Measurements from ENCODE around the gene OLFM2. TPM values are rescaled to one million over a fixed set of nuclear protein-coding genes. Genes with fewer than 3 reads are reported as not detected.

OLFM2 gene
- polyA plus RNA-seq, 3 donors: 17.0 to 21.3 (median 18.7) TPM

GRCh38 chr19:9912551-9913236 lies 23.6 kb downstream of the OLFM2 start:
- DNase-seq (ENCODE audit: low read depth in 3 of 3, low spot score in 2 of 3): no peak

GRCh38 chr19:9911524-9912185 lies 24.7 kb downstream of the OLFM2 start:
- no peak for DNase-seq (ENCODE audit: low read depth in 3 of 3, low spot score in 2 of 3)

DNA sequence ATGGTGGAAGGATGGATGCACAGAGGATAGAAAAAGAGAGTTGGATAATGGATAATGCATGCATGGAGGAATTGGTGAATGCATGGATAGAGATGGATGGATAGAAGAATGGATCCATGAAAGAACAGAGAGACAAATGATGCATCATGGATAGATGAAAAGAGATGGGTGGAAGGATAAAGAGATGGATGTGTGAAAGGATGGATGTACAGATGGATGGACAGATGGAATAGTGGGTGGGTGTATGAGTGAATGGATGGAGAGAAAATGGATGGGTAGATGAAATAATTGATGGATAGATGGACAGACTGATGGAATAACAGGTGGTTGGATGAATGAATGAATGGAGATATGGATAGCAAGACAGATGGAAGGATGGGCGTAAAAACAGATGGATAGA lies 25.7 kb downstream of the OLFM2 start:
- no peak for DNase-seq (ENCODE audit: low read depth in 3 of 3, low spot score in 2 of 3)

- DNase-seq (ENCODE audit: low read depth in 3 of 3, low spot score in 2 of 3): no peak
Measured at GRCh38 chr19:9909251-9909650, 27.1 kb downstream of the OLFM2 start.

DNA sequence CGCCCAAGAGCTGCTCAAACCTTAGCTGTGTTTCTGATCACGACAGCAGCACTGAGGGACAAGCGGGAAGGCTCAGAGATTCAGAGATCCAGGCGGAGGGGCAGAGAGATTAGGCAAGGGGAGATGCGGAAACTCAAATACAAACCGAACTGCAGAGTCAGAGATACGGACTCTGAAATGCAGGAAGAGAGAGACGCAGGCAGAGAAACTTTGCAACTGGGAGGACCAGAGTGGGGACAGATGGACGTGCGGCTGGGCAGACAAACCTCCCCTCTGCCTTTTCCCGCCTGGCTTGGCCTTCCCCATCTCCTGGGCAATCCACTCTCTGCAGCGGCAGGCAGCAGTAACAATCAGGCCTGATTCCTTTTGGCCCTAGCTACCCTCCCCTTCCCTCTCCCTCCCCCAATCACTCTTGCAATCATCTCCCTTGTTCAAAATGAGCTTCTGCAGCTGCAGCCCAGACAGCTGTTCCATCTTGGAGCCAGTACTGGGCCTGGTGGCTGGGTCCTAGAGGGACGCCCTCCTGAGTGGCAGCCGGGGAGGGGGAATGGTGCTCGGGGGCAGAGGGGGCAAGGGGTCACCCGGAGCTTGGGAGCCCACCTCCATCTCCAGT lies 29.7 kb downstream of the OLFM2 start:
- DNase-seq (ENCODE audit: low read depth in 3 of 3, low spot score in 2 of 3): no peak

- DNase-seq (ENCODE audit: low read depth in 3 of 3, low spot score in 2 of 3): no peak
Measured at GRCh38 chr19:9903336-9903735, 33.0 kb downstream of the OLFM2 start.

DNA sequence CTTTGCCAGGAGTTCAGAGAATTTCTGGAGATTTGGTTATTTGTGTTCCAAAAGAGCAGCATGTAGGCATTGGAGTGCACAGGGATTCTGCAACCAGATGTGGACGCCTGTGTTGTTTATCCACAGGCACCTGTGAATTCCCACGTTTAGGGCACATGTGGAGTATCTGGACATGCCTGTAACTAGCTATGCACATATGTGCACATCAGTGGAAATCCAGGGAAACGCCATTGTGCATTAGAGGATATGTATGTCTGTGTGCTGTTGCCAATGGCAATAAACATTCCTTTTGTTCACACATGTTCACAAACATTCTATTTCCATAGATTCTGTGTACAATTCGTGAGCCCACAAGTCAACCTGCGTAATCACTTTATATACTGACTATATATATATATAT lies 34.7 kb downstream of the OLFM2 start:
- no peak for DNase-seq (ENCODE audit: low read depth in 3 of 3, low spot score in 2 of 3)

DNA sequence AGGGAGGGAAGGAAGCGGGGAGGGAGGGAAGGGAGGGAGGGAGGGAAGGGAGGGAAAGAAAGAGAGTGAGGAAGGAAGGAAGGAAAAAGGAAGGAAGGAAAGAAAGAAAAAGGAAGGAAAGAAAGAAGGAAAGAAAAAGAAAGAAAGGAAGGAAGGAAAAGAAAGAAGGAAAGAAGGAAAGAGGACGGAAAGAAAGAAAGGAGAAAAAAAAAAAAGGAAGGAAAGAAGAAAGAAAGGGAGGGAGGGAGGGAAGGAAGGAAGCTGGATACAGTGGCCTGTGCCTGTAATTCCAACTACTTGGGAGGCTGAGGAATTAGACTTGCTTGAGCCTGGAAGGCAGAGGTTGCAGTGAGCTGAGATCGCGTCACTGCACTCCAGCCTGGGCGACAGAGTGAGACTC lies 35.3 kb downstream of the OLFM2 start:
- no peak for DNase-seq (ENCODE audit: low read depth in 3 of 3, low spot score in 2 of 3)

GRCh38 chr19:9891609-9892373 lies 44.5 kb downstream of the OLFM2 start:
- no peak for DNase-seq (ENCODE audit: low read depth in 3 of 3, low spot score in 2 of 3)

DNA sequence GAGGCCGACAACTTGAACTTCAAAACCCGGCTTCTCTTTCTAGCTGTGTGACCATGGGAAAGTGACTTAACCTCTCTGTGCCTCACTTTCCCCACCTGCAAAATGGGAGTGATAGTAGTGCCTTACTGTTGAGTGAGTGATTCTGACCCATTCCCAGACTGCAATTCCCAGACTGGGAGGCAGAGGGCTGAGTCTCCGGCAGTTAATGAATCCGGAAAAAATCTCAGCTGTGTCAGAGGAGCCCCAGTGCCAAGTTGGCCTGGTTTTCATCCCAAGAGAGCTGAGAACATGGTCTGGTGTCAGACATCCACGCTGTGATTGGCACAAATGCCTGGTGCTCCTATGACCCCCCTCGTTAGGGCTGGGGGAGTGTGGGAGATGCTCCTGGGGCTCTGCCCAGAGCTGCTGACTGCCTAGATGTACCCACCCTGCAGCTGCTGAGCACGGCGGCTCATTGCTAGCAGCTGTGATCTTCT lies 51.2 kb downstream of the OLFM2 start:
- DNase-seq (ENCODE audit: low read depth in 3 of 3, low spot score in 2 of 3): no peak

- no peak for DNase-seq (ENCODE audit: low read depth in 3 of 3, low spot score in 2 of 3)
Measured at GRCh38 chr19:9883764-9884163, 52.6 kb downstream of the OLFM2 start.

GRCh38 chr19:9883231-9883758 lies 53.0 kb downstream of the OLFM2 start:
- no peak for DNase-seq (ENCODE audit: low read depth in 3 of 3, low spot score in 2 of 3)

DNA sequence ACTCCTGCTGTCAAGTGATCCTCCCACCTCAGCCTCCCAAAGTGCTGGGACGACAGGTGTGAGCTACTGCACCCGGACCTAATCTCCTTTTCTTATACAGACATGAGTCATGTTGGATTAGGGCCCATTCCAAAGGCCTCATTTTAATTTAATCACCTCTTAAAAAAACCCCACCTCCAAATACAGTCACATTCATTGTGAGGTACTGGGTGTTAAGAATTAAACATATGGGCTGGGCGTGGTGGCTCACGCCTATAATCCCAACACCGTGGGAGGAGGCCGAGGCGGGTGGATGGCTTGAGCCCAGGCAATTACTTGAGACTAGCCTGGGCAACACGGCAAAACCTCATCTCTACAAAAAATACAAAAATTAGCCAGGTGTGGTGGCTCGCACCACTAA lies 54.6 kb downstream of the OLFM2 start:
- DNase-seq (ENCODE audit: low read depth in 3 of 3, low spot score in 2 of 3): no peak

- DNase-seq (ENCODE audit: low read depth in 3 of 3, low spot score in 2 of 3): no peak
Measured at GRCh38 chr19:9878511-9879196, 57.7 kb downstream of the OLFM2 start.

- DNase-seq (ENCODE audit: low read depth in 3 of 3, low spot score in 2 of 3): no peak
Measured at GRCh38 chr19:9877780-9878510, 58.4 kb downstream of the OLFM2 start.

DNA sequence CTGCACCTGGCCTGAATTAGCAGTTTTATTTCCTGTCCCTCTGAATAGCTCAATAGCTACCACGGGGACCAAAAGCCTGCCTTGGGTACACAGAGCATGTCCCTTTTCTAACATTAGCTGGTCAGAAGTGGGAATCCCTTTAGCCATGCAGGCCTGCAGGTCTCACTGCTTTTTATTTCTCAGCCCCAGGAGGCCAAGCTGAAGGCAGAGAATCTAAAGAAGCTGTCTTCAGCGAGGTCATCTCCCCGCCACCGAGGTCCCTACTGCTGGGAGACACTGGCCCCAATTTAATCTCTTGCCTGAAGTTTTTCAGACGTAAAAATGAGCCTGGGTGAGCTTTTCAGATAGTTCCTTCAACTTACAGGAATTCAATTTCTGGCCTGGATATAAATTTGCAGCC lies 60.5 kb downstream of the OLFM2 start:
- DNase-seq (ENCODE audit: low read depth in 3 of 3, low spot score in 2 of 3): no peak

- no peak for DNase-seq (ENCODE audit: low read depth in 3 of 3, low spot score in 2 of 3)
Measured at GRCh38 chr19:9875031-9875627, 61.2 kb downstream of the OLFM2 start.

- no peak for DNase-seq (ENCODE audit: low read depth in 3 of 3, low spot score in 2 of 3)
Measured at GRCh38 chr19:9872618-9873242, 63.6 kb downstream of the OLFM2 start.
